Stimulated activated CD4-positive, alpha-beta T cell treated with anti-CD3 and anti-CD28 coated beads, TNF-alpha, amount 100 ng/mL, for 48 hours (primary cell): Measurements from ENCODE around the gene OXCT1.
A peak's percentile ranks its signal among the peaks of the same experiment; 100 is the strongest.
"Not testable (repeated sequence)": the region's sequence is repeated elsewhere in the genome, so short reads cannot be mapped to it uniquely, and the experiment has no call there.

Experiments used
- DNase-seq, 3 donors: peaks; one replicate each; pipeline ENCODE4 v3.0.0-alpha.2; 2020; ENCODE audit warnings: low read depth in 3 of 3

Gene OXCT1

DNA sequence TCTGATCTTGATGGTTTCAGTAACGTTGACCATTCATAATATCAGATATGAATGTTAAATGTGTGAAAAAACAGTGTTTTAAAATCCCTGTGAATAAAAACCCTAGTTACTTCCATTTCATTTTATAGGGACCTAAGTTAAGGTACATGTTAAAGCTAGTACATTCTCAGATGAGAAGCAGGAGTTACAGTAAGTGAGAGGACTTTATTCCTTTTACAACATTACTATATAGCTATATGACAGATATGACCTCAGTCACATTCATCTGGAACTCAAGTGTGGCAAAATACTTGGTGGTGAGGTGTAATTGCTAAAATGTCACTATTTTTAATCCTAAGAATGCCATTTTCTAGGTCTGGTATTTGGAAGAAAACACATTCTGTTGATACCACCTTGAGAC, 96.4 kb downstream of the OXCT1 start:
- DNase-seq: no peak

DNA sequence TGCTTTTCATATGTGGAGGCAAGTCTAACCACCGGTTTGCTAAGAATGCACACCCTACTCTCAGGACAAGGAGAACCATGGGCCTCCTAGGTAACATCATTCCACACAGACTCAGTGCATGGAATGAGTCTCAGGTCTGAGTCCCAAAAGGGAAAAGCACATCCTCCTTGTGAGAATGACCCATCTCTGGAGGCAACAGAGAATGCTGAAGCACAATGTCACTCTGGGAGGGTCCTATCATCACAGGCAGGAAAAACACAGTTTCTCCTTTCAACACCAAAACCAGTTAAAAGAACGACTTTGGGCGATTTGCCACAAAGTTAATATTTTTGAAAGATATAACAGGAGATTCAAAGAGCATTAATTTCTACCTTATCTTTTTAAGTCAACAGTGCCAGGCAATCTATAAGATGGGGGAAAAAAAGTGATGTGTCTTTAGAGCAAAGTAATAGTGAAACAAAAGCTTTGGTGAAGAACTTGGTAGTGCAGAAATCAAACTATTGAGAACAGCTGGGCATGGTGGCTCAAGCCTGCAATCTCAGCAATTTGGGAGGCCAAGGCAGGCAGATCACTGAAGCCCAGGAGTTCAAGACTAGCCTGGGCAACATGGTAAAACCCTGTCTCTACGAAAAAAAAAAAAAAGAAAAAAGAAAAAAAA, 97.3 kb downstream of the OXCT1 start:
- DNase-seq: no peak

DNA sequence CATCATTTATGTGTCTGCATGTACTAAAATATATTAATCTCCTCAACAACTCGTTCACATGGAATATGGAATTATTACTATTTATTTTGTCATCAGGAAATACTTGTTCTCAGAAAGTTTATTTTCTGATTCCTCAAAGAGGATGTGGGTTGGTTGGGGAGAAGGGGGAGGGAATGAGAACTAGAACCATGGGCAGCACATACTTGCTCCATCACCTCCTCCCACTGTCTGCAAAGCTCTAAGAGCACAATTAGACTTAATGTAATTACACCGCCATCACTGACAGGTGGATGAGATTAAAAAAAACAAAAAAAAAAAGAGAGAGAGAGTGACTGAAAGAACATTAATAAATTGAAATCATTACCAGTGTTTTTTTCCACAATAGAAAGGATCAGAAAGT, 98.2 kb downstream of the OXCT1 start:
- no peak for DNase-seq

- no peak for DNase-seq
Observed at GRCh38 chr5:41770799-41771198, 99.4 kb downstream of the OXCT1 start.

- no peak for DNase-seq
Observed at GRCh38 chr5:41768692-41769091, 101.5 kb downstream of the OXCT1 start.

DNA sequence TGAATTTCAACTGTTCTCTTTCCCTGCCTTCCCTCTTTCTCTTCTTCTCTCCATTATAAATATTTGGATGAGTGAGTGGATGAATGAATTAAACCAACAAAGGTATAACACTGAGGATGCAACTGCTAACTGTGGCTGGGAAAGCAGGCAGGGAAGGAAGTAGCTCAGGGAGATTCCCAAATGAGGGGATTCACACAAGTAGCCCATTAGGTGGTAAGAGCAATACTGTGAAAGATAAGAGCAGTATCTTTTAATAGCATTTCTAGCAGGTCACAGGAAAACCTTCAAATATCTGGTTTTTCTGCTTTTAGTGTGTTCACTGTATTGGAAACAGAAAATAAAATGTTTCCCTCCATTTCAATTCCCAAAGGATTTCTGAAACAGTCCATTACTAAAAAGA, 105.6 kb downstream of the OXCT1 start:
- no peak for DNase-seq

- no peak for DNase-seq
Observed at GRCh38 chr5:41763574-41763973, 106.7 kb downstream of the OXCT1 start.

DNA sequence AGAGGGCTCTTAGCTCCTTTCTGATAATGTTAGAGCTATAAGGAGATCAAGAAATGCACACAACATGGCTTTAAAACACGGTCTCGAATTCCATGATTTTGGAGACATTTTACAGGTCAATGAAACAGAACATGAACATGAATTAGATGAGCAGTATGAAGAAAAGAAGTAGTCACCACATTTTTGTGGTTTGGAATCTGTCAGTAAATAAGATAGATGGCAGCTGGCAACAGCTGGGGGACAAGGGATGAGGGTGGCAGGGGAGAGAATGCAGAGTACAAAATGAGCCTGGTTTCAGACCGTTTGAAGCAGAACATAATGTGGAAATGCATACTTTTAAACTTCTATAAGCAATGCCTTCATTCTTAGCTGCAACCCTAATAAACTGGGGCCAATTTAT, 107.1 kb downstream of the OXCT1 start:
- no peak for DNase-seq

- DNase-seq: no peak
Observed at GRCh38 chr5:41762426-41762825, 107.8 kb downstream of the OXCT1 start.

DNA sequence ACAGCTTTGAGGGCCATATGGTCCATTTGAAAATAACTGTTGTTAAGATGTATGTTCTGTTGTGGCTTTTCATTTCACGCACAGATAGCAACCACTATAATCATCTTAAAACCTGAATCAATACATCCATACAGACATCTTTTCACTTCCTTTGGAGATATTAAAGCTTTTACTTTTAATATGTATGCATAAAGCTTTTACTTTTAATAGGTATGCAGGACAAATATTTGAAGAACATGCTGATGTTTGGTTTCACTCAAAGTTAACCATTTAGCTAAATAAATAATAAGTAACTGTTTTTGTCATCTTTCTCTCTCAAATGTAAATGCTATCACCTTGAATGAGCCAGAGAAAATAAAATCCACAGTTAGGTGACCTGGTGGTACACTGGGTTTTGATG, 108.6 kb downstream of the OXCT1 start:
- DNase-seq: no peak

- no peak for DNase-seq
Observed at GRCh38 chr5:41755705-41756104, 114.5 kb downstream of the OXCT1 start.

- DNase-seq: no peak
Observed at GRCh38 chr5:41754857-41755256, 115.4 kb downstream of the OXCT1 start.

DNA sequence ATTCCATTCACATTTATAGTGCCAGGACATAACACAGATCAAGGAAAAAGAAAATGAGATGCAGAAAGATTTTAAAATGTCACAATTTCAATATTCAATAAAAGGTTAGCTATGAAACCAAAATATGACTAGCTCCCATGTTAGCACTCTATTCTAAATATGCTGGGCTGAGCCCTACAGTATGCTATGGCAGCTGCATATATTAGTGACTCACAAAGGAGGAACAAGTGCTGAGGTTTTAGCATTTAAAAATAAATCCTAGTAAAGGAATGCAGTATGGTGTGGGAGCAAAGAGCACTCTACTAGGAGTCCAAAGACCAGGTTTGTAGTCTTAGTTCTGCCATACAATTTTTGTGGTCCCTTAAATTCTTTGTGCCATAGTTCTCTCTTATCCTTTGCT, 118.4 kb downstream of the OXCT1 start:
- no peak for DNase-seq

DNA sequence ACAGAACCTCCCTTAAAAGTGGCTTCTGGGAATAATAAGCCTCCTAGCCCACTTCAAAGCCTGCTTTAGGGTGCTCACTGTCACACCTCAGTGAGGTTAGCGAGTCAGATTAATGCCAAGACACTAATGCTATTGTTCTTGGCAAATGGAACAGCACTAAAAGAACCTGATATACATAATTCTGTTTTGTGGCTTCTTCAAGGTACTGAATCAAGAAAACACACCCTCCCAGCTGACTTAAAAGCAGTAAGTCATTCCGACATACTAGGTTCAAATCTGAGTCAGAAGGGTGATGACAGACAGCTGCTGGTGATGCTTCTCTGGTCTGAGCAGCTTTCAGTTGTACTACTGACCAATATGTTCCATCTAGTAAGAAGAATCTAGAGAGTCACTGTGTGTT, 121.6 kb downstream of the OXCT1 start:
- peak; percentile 8 to 37 (median 20) for DNase-seq

- DNase-seq: no peak
Observed at GRCh38 chr5:41747708-41748107, 122.5 kb downstream of the OXCT1 start.

- no peak for DNase-seq
Observed at GRCh38 chr5:41747301-41747700, 122.9 kb downstream of the OXCT1 start.

DNA sequence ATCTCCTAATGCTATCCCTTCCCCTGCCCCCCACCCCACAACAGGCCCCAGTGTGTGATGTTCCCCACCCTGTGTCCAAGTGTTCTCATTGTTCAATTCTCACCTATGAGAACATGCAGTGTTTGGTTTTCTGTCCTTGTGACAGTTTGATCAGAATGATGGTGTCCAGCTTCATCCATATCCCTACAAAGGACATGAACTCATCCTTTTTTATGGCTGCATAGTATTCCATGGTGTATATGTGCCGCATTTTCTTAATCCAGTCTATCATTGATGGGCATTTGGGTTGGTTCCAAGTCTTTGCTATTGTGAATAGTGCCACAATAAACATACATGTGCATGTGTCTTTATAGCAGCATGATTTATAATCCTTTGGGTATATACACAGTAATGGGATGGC, 127.6 kb downstream of the OXCT1 start:
- not testable (repeated sequence) for DNase-seq

GRCh38 chr5:41738710-41739354, 131.4 kb downstream of the OXCT1 start:
- DNase-seq: no peak

- DNase-seq: no peak
Observed at GRCh38 chr5:41736641-41737040, 133.6 kb downstream of the OXCT1 start.

- no peak for DNase-seq
Observed at GRCh38 chr5:41735213-41735612, 135.0 kb downstream of the OXCT1 start.

- DNase-seq: not testable (repeated sequence)
Observed at GRCh38 chr5:41729381-41729780, 140.8 kb downstream of the OXCT1 start.

DNA sequence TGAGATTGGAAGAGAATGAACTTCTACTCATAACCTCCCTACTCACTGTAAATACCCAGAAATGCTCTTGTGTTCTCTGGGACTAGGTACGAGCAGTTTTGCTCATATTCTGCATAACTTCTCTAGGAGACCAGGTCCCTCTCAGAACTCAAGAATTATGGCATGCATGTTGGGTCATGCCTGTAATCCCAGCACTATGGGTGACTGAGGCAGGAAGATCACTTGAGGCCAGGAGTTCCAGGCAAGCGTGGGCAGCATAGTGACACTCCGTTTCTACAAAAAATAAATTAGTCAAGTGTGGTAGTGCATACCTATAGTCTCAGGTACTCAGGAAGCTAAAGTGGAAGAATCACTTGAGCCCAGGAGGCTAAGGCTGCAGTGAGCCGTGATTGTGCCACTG, 141.9 kb downstream of the OXCT1 start:
- DNase-seq: no peak

- DNase-seq: no peak
Observed at GRCh38 chr5:41722359-41722950, 147.8 kb downstream of the OXCT1 start.
